CD4-positive, alpha-beta T cell treated with Interleukin-17A for 4 hours (primary cell): ENCODE measurements around the gene KLHDC8A.
"Not testable (repeated sequence)": the region's sequence is repeated elsewhere in the genome, so short reads cannot be mapped to it uniquely, and the experiment has no call there.

Experiments used
- DNase-seq: peaks from one replicate; pipeline ENCODE4 v3.0.0-alpha.2; 2020; ENCODE audit warnings: mixed read lengths

Gene KLHDC8A

GRCh38 chr1:205356440-205357139, at the start of gene KLHDC8A:
TSS of gene KLHDC8A (minus strand) at chr1:205356922. CDS start at chr1:205343604, 13,318 bp downstream.
- DNase-seq = no peak

- not testable (repeated sequence) for DNase-seq
Measured at GRCh38 chr1:205406252-205406651, 49.5 kb upstream of the KLHDC8A start.

- not testable (repeated sequence) for DNase-seq
Measured at GRCh38 chr1:205404484-205404883, 47.8 kb upstream of the KLHDC8A start.

GRCh38 chr1:205398586-205398985, 41.9 kb upstream of the KLHDC8A start:
- DNase-seq = no peak

- peak; percentile 28 for DNase-seq
Measured at GRCh38 chr1:205396967-205397616, 40.4 kb upstream of the KLHDC8A start.

- no peak for DNase-seq
Measured at GRCh38 chr1:205395616-205396015, 38.9 kb upstream of the KLHDC8A start.

GRCh38 chr1:205392650-205393049, 35.9 kb upstream of the KLHDC8A start:
- DNase-seq = no peak

GRCh38 chr1:205391386-205391785, 34.7 kb upstream of the KLHDC8A start:
- no peak for DNase-seq

GRCh38 chr1:205387845-205388244, 31.1 kb upstream of the KLHDC8A start:
- DNase-seq = no peak

GRCh38 chr1:205382990-205383389, 26.3 kb upstream of the KLHDC8A start:
- not testable (repeated sequence) for DNase-seq

GRCh38 chr1:205382561-205382960, 25.8 kb upstream of the KLHDC8A start:
- DNase-seq = no peak

- no peak for DNase-seq
Measured at GRCh38 chr1:205381305-205381704, 24.6 kb upstream of the KLHDC8A start.

- no peak for DNase-seq
Measured at GRCh38 chr1:205380882-205381281, 24.2 kb upstream of the KLHDC8A start.

GRCh38 chr1:205379056-205379455, 22.3 kb upstream of the KLHDC8A start:
- no peak for DNase-seq

- no peak for DNase-seq
Measured at GRCh38 chr1:205377355-205377754, 20.6 kb upstream of the KLHDC8A start.

GRCh38 chr1:205376739-205377138, 20.0 kb upstream of the KLHDC8A start:
- no peak for DNase-seq

- DNase-seq = no peak
Measured at GRCh38 chr1:205375835-205376545, 19.3 kb upstream of the KLHDC8A start.

- no peak for DNase-seq
Measured at GRCh38 chr1:205374210-205375078, 17.7 kb upstream of the KLHDC8A start.

- no peak for DNase-seq
Measured at GRCh38 chr1:205373798-205374175, 17.1 kb upstream of the KLHDC8A start.

GRCh38 chr1:205373022-205373797, 16.5 kb upstream of the KLHDC8A start:
- DNase-seq = no peak

GRCh38 chr1:205371871-205372660, 15.3 kb upstream of the KLHDC8A start:
- DNase-seq = no peak
